Uterus (tissue), 4 donors: ENCODE measurements around the gene SCN3A. TPM values are rescaled to one million over a fixed set of nuclear protein-coding genes. Genes with fewer than 3 reads are reported as not detected.

Source experiments
- DNase-seq, 2 donors: peaks; one replicate each; pipeline ENCODE4 v3.0.0-alpha.2; 2019 to 2020
- H3K27ac ChIP-seq, 2 donors: fragments of 200-600 bp; sonication (generic); 1 replicate in 1 of 2; 2 replicates in 1 of 2; pipeline ENCODE4 v1.5.1; 2016 to 2018
- H3K27me3 ChIP-seq, 2 donors: fragments of 200-600 bp; sonication (generic); one replicate each; pipeline ENCODE4 v1.5.1; 2018 to 2019; ENCODE audit warnings: control low read depth in 1 of 2
- H3K36me3 ChIP-seq, 2 donors: fragments of 200-600 bp; sonication (generic); one replicate each; pipeline ENCODE4 v1.5.1; 2019; ENCODE audit warnings: control low read depth in 1 of 2
- H3K4me1 ChIP-seq, 2 donors: fragments of 200-600 bp; sonication (generic); one replicate each; pipeline ENCODE4 v1.5.1; 2018 to 2019; ENCODE audit warnings: control low read depth in 1 of 2
- H3K4me3 ChIP-seq, 2 donors: fragments of 200-600 bp; sonication (generic); 1 replicate in 1 of 2; 2 replicates in 1 of 2; pipeline ENCODE4 v1.5.1; 2018 to 2019; ENCODE audit warnings: mild to moderate bottlenecking in 1 of 2
- H3K9me3 ChIP-seq, 2 donors: fragments of 200-600 bp; sonication (generic); one replicate each; pipeline ENCODE4 v1.5.1; 2019; ENCODE audit warnings: control low read depth in 1 of 2
- POLR2A ChIP-seq, 2 donors: fragments of 450-650 bp; IDR thresholded peaks; one replicate each; pipeline ENCODE4 v1.6.1; 2016; ENCODE audit warnings: antibody characterized with exemption in 2 of 2, mild to moderate bottlenecking in 1 of 2, moderate library complexity in 1 of 2
- intact Hi-C: fragments of 100-400 bp; cut with DNase I; formaldehyde crosslinking; loops from one replicate; pipeline ENCODE4 v1.15.1; 2023; ENCODE audit warnings: low total_unique reads
- total RNA-seq, 4 donors: library from RNA; depleted of rRNA in 3 of 4; stranded (reverse); fragments of >200 nt in 3 of 4; gene quantifications; one replicate each; pipeline versions ENCODE4 v1.1.0 to v1.2.4, GENCODE V29; 2014 to 2023
- TF ChIP-seq, protein P1 (sequence below), 4 experiments: fragments of 200-600 bp in 2 of 4; fragments of 450-650 bp in 2 of 4; sonication (generic) in 2 of 4; IDR thresholded peaks; one replicate each; pipeline ENCODE4 v1.5.1; 2016 to 2019; ENCODE audit warnings: antibody characterized with exemption in 4 of 4, mild to moderate bottlenecking in 2 of 4, moderate library complexity in 1 of 4
- donor health status: DM: yes; HTN: yes; CAD: no.

SCN3A gene
- total RNA-seq, 4 donors from 2014 or later, result 2.4 to 18.4 (median 5.2) TPM

GRCh38 chr2:165173215-165173614 is 30.6 kb downstream of the SCN3A start:
- intact Hi-C loops, result no loop called here
- H3K27me3 ChIP-seq, result no peaks in the 10 kb centered on the region
- H3K36me3 ChIP-seq, result no peaks in the 10 kb centered on the region
- H3K27ac ChIP-seq, result no peak overlapping the region
- no peaks in the 10 kb centered on the region for H3K4me1 ChIP-seq
- no peak for DNase-seq
- TF ChIP-seq POLR2A (IDR thresholded peaks at IDR 0.05), result no peak
- TF ChIP-seq, protein P1, sequence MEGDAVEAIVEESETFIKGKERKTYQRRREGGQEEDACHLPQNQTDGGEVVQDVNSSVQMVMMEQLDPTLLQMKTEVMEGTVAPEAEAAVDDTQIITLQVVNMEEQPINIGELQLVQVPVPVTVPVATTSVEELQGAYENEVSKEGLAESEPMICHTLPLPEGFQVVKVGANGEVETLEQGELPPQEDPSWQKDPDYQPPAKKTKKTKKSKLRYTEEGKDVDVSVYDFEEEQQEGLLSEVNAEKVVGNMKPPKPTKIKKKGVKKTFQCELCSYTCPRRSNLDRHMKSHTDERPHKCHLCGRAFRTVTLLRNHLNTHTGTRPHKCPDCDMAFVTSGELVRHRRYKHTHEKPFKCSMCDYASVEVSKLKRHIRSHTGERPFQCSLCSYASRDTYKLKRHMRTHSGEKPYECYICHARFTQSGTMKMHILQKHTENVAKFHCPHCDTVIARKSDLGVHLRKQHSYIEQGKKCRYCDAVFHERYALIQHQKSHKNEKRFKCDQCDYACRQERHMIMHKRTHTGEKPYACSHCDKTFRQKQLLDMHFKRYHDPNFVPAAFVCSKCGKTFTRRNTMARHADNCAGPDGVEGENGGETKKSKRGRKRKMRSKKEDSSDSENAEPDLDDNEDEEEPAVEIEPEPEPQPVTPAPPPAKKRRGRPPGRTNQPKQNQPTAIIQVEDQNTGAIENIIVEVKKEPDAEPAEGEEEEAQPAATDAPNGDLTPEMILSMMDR (IDR thresholded peaks at IDR 0.05), result no peak
- no peaks in the 10 kb centered on the region for H3K9me3 ChIP-seq
- H3K4me3 ChIP-seq, result no peak overlapping the region

DNA sequence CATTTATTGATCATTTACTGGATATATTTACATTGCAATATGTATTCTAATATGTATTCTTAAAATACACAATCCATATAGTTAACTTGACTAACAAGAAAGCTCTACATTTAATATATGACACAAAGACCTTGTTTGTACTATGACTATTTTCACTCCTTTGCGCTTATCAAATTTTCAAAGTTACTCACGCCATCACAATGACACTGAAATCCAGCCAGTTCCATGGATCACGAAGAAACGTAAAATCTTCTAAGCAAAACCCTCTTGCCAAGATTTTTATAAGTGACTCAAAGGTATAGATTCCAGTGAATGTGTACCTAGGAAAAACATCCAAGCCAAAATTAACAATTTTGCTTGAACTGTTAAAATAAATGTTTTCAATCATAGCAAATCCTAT is 39.6 kb downstream of the SCN3A start:
- Histone ChIP-seq H3K36me3 (no peaks in the 10 kb centered on the region), H3K9me3 (no peaks in the 10 kb centered on the region), H3K4me3 (no peak overlapping the region), H3K27ac (no peak overlapping the region), H3K27me3 (no peaks in the 10 kb centered on the region), H3K4me1 (no peaks in the 10 kb centered on the region)
- intact Hi-C loops, result no loop called here
- DNase-seq, result no peak
- TF ChIP-seq POLR2A (IDR thresholded peaks at IDR 0.05), result no peak

DNA sequence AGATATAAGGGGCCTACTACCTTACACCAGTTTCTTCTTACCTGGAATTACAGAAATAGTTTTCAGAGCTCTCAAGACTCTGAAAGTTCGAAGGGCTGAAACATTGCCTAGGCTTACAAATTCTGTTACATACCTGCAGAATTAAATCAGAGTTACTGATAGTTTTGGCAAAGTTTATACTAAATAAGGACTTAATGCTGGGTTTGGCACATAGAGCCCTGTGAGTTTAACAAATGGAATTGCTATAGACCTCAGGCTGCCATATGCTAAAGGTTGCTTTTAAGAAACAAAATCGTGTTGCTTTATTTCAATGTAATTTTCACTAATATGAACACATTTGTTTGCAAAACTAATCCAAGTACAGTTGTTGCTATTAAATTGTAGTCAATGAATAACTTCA is 40.1 kb downstream of the SCN3A start:
- intact Hi-C loops, result no loop called here
- TF ChIP-seq, protein P1 (IDR thresholded peaks at IDR 0.05), result no peak
- TF ChIP-seq POLR2A (IDR thresholded peaks at IDR 0.05), result no peak
- DNase-seq, result no peak
- no peak overlapping the region for H3K27ac ChIP-seq
- no peaks in the 10 kb centered on the region for H3K4me1 ChIP-seq
- H3K36me3 ChIP-seq, result no peaks in the 10 kb centered on the region
- H3K27me3 ChIP-seq, result no peaks in the 10 kb centered on the region
- H3K9me3 ChIP-seq, result no peaks in the 10 kb centered on the region
- H3K4me3 ChIP-seq, result no peak overlapping the region

DNA sequence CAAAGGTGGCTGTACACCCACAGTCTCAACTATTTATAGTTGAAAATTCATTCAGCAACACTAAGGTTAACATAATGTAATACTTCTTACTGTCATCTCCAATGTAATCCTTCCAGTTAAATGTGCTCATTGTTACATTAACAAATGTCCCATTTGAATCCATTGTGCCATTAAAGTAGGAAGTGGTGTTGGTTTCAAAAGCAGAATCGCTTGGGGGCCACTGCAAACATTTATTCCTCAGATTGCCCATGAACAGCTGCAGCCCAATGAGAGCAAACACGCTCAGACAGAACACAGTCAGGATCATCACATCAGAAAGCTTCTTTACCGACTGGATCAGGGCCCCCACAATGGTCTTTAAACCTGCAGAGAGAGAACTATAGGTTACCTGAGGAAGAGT is 41.4 kb downstream of the SCN3A start:
- H3K9me3 ChIP-seq, result no peaks in the 10 kb centered on the region
- no peak for DNase-seq
- no peaks in the 10 kb centered on the region for H3K4me1 ChIP-seq
- no peak for TF ChIP-seq POLR2A (IDR thresholded peaks at IDR 0.05)
- TF ChIP-seq, protein P1 (IDR thresholded peaks at IDR 0.05), result no peak
- intact Hi-C loops, result no loop called here
- no peak overlapping the region for H3K27ac ChIP-seq
- H3K36me3 ChIP-seq, result no peaks in the 10 kb centered on the region
- H3K27me3 ChIP-seq, result no peaks in the 10 kb centered on the region
- no peak overlapping the region for H3K4me3 ChIP-seq

GRCh38 chr2:165161510-165161909 is 42.3 kb downstream of the SCN3A start:
- Histone ChIP-seq H3K27me3 (no peaks in the 10 kb centered on the region), H3K9me3 (no peaks in the 10 kb centered on the region), H3K36me3 (no peaks in the 10 kb centered on the region), H3K27ac (no peak overlapping the region), H3K4me3 (no peak overlapping the region), H3K4me1 (no peaks in the 10 kb centered on the region)
- DNase-seq, result no peak
- TF ChIP-seq, protein P1 (IDR thresholded peaks at IDR 0.05), result no peak
- TF ChIP-seq POLR2A (IDR thresholded peaks at IDR 0.05), result no peak
- intact Hi-C loops, result no loop called here

DNA sequence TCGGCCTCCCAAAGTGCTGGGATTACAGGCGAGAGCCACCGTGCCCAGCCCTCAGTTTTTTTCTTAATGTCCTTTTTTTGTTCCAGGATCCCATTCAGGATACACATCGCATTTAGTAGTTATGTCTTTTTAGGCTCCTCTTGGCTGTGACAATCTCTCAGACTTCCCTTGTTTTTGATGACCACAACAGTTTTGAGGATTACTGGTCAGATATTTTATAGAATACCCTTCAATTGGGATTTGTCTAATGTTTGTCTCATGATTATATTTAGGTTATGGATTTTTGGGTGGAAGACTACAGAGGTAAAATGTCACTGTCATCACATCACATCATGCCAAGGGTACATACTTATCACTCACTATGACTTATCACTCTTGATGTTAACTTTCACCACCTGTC is 46.7 kb downstream of the SCN3A start:
- Histone ChIP-seq H3K27ac (no peak overlapping the region), H3K9me3 (no peaks in the 10 kb centered on the region)
- TF ChIP-seq, protein P1 (IDR thresholded peaks at IDR 0.05), result no peak
- TF ChIP-seq POLR2A (IDR thresholded peaks at IDR 0.05), result no peak

More for the DNA sequence above, 46.7 kb downstream of the SCN3A start:
- no peak for DNase-seq
- Histone ChIP-seq H3K27me3 (no peaks in the 10 kb centered on the region), H3K4me3 (no peak overlapping the region), H3K4me1 (no peaks in the 10 kb centered on the region), H3K36me3 (no peaks in the 10 kb centered on the region)
- intact Hi-C loops, result no loop called here
